Muscle of leg (tissue), 11 donors: ENCODE measurements around the gene MSMB. TPM values are rescaled to one million over a fixed set of nuclear protein-coding genes. Genes with fewer than 3 reads are reported as not detected.
"Not testable (repeated sequence)": the region's sequence is repeated elsewhere in the genome, so short reads cannot be mapped to it uniquely, and the experiment has no call there.

Source experiments
- DNase-seq: peaks from one replicate; pipeline ENCODE4 v3.0.0; 2013
- H3K27ac ChIP-seq: one replicate; pipeline ENCODE4 v1.5.1; 2013; ENCODE audit warnings: mild to moderate bottlenecking, low read length, control low read depth
- H3K27me3 ChIP-seq: one replicate; pipeline ENCODE4 v1.6.1; 2013; ENCODE audit warnings: low read length; ENCODE audit not compliant: control insufficient read depth, insufficient read depth
- H3K36me3 ChIP-seq: one replicate; pipeline ENCODE4 v1.6.1; 2013; ENCODE audit warnings: low read length; ENCODE audit not compliant: control insufficient read depth, insufficient read depth
- H3K4me1 ChIP-seq: one replicate; pipeline ENCODE4 v1.6.1; 2013; ENCODE audit warnings: low read length; ENCODE audit not compliant: control insufficient read depth, insufficient read depth
- H3K4me3 ChIP-seq: one replicate; pipeline ENCODE4 v1.5.1; 2013; ENCODE audit warnings: low read length, control low read depth
- H3K9me3 ChIP-seq: replicated peaks from 2 replicates; pipeline ENCODE4 v1.6.1; 2013; ENCODE audit warnings: low read depth, low read length; ENCODE audit not compliant: control insufficient read depth
- WGBS: methylation state at CpG from one replicate; pipeline ENCODE4 v1.1.5; 2013; ENCODE audit warnings: missing lambda C conversion rate; ENCODE audit not compliant: insufficient coverage; 5-methylcytosine and 5-hydroxymethylcytosine counted together
- polyA plus RNA-seq, 8 donors: library from polyadenylated mRNA; unstranded; fragments of 120-200 nt; gene quantifications; one replicate each; pipeline versions ENCODE4 v1.2.1 to v1.2.3, GENCODE V29; 2013; ENCODE audit warnings: inconsistent platforms in 1 of 8, low replicate concordance in 1 of 8; ENCODE audit not compliant: insufficient read length in 8 of 8, insufficient read depth in 1 of 8
- total RNA-seq: library from RNA; stranded (reverse); fragments of 120-200 nt; gene quantifications from one replicate; pipeline ENCODE4 v1.2.4, GENCODE V29; 2013

Gene MSMB
- total and polyA plus RNA-seq, 9 donors = not detected

GRCh38 chr10:46052791-46053375 is 6.8 kb upstream of the MSMB start:
- H3K27me3 ChIP-seq = no peaks in the 10 kb centered on the region
- no peaks in the 10 kb centered on the region for H3K9me3 ChIP-seq
- WGBS = 94% methylated on average over 3 of the region's 6 CpGs
- H3K4me1 ChIP-seq = no peaks in the 10 kb centered on the region
- no peak for DNase-seq
- H3K4me3 ChIP-seq = no peak overlapping the region
- H3K36me3 ChIP-seq = no peaks in the 10 kb centered on the region
- H3K27ac ChIP-seq = no peak overlapping the region

- Histone ChIP-seq H3K4me3 (no peak overlapping the region), H3K36me3 (no peaks in the 10 kb centered on the region), H3K9me3 (no peaks in the 10 kb centered on the region), H3K27ac (no peak overlapping the region), H3K4me1 (no peaks in the 10 kb centered on the region), H3K27me3 (no peaks in the 10 kb centered on the region)
- no peak for DNase-seq
- WGBS = 62% methylated on average over 4 of the region's 7 CpGs
Observed at GRCh38 chr10:46052057-46052790, 6.2 kb upstream of the MSMB start.

- Histone ChIP-seq H3K27ac (no peak overlapping the region), H3K27me3 (no peaks in the 10 kb centered on the region), H3K4me1 (no peaks in the 10 kb centered on the region), H3K36me3 (no peaks in the 10 kb centered on the region), H3K9me3 (no peaks in the 10 kb centered on the region), H3K4me3 (no peak overlapping the region)
- WGBS = 48% methylated on average over 8 of the region's 11 CpGs
- peak; percentile 24 for DNase-seq
Observed at GRCh38 chr10:46050941-46051623, 5.0 kb upstream of the MSMB start.

- no CpG with 5 or more reads among the region's 11 CpGs for WGBS
- H3K9me3 ChIP-seq, H3K27me3 ChIP-seq, H3K4me1 ChIP-seq, H3K36me3 ChIP-seq, H3K27ac ChIP-seq, DNase-seq, H3K4me3 ChIP-seq: not testable (repeated sequence)
Observed at GRCh38 chr10:46049497-46049831, 3.4 kb upstream of the MSMB start.

GRCh38 chr10:46048152-46048551 is 2.1 kb upstream of the MSMB start:
- DNase-seq = no peak
- H3K4me1 ChIP-seq = no peaks in the 10 kb centered on the region
- H3K27me3 ChIP-seq = no peaks in the 10 kb centered on the region
- no peaks in the 10 kb centered on the region for H3K9me3 ChIP-seq
- H3K27ac ChIP-seq = no peak overlapping the region
- H3K36me3 ChIP-seq = no peaks in the 10 kb centered on the region
- no peak overlapping the region for H3K4me3 ChIP-seq
- no CpG with 5 or more reads among the region's 2 CpGs for WGBS

- no peaks in the 10 kb centered on the region for H3K36me3 ChIP-seq
- H3K4me1 ChIP-seq = no peaks in the 10 kb centered on the region
- no peak overlapping the region for H3K27ac ChIP-seq
- no peak overlapping the region for H3K4me3 ChIP-seq
- WGBS = 40% methylated on average over 1 of the region's 4 CpGs
- no peak for DNase-seq
- H3K27me3 ChIP-seq = no peaks in the 10 kb centered on the region
- no peaks in the 10 kb centered on the region for H3K9me3 ChIP-seq
Observed at GRCh38 chr10:46042527-46042926, 3.5 kb downstream of the MSMB start.

GRCh38 chr10:46040004-46040403 is 6.1 kb downstream of the MSMB start:
- no peak for DNase-seq

GRCh38 chr10:46037107-46037825 is 8.8 kb downstream of the MSMB start:
- no peaks in the 10 kb centered on the region for H3K27me3 ChIP-seq
- no peak overlapping the region for H3K4me3 ChIP-seq
- no peak for DNase-seq
- no peaks in the 10 kb centered on the region for H3K4me1 ChIP-seq
- no peak overlapping the region for H3K27ac ChIP-seq
- no peaks in the 10 kb centered on the region for H3K36me3 ChIP-seq
- H3K9me3 ChIP-seq = no peaks in the 10 kb centered on the region
- WGBS = 79% methylated on average over 5 of the region's 8 CpGs

More at GRCh38 chr10:46040004-46040403, 6.1 kb downstream of the MSMB start:
- no peaks in the 10 kb centered on the region for H3K36me3 ChIP-seq
- 69% methylated on average over 3 of the region's 3 CpGs for WGBS
- H3K27ac ChIP-seq = no peak overlapping the region
- H3K9me3 ChIP-seq = no peaks in the 10 kb centered on the region
- no peaks in the 10 kb centered on the region for H3K4me1 ChIP-seq
- no peak overlapping the region for H3K4me3 ChIP-seq
- no peaks in the 10 kb centered on the region for H3K27me3 ChIP-seq

GRCh38 chr10:46035923-46036849 is 9.9 kb downstream of the MSMB start:
- no peak overlapping the region for H3K27ac ChIP-seq
- H3K9me3 ChIP-seq = no peaks in the 10 kb centered on the region
- 68% methylated on average over 4 of the region's 8 CpGs for WGBS
- no peaks in the 10 kb centered on the region for H3K36me3 ChIP-seq
- DNase-seq = no peak
- no peak overlapping the region for H3K4me3 ChIP-seq
- no peaks in the 10 kb centered on the region for H3K4me1 ChIP-seq
- no peaks in the 10 kb centered on the region for H3K27me3 ChIP-seq
